CD4-positive, alpha-beta T cell (primary cell): ENCODE results near the gene BTBD2. TPM values are rescaled to one million over a fixed set of nuclear protein-coding genes. Genes with fewer than 3 reads are reported as not detected.

Experiments used
- ATAC-seq: fragments of 200-7000 bp; cut with Tn5 transposase; one replicate; pipeline ENCODE4 v1.10.0; 2022; ENCODE audit warnings: mild to moderate bottlenecking; ENCODE audit not compliant: poor library complexity
- CTCF ChIA-PET: fragments of 350-600 bp; sonication (Branson Sonifier 250); formaldehyde crosslinking; loops from one replicate; lab custom pipeline; 2021; ENCODE audit warnings: antibody characterized with exemption, inconsistent platforms; lab: Charles Lee
- POLR2A ChIA-PET: fragments of 350-600 bp; sonication (Branson Sonifier 250); formaldehyde crosslinking; loops from one replicate; lab custom pipeline; 2021; ENCODE audit warnings: antibody characterized with exemption, inconsistent platforms; lab: Charles Lee
- DNase-seq, 14 experiments: peaks; one replicate each; pipeline ENCODE4 v3.0.0-alpha.2; 2013 to 2020; ENCODE audit warnings: mixed read lengths in 2 of 14
- H3K27ac ChIP-seq, 2 donors: one replicate each; pipeline versions ENCODE4 v1.5.1 to v1.7.0; 2013; ENCODE audit warnings: low read length in 2 of 2, low read depth in 1 of 2, mild to moderate bottlenecking in 1 of 2
- H3K27me3 ChIP-seq, 2 experiments: 1 replicate in 1 of 2; 2 replicates in 1 of 2; pipeline versions ENCODE4 v1.6.1 to v1.7.0; 2013; ENCODE audit warnings: low read length in 2 of 2, control low read depth in 1 of 2, mild to moderate bottlenecking in 1 of 2, moderate library complexity in 1 of 2; ENCODE audit not compliant: insufficient read depth in 2 of 2, control insufficient read depth in 1 of 2
- H3K36me3 ChIP-seq: one replicate; pipeline ENCODE4 v1.6.1; 2013; ENCODE audit warnings: low read length, control low read depth; ENCODE audit not compliant: insufficient read depth
- H3K4me1 ChIP-seq: one replicate; pipeline ENCODE4 v1.6.1; 2013; ENCODE audit warnings: low read length, control low read depth; ENCODE audit not compliant: insufficient read depth
- H3K4me3 ChIP-seq: one replicate; pipeline ENCODE4 v1.5.1; 2013; ENCODE audit warnings: mild to moderate bottlenecking, low read length, moderate library complexity
- H3K9me3 ChIP-seq, 2 experiments: 1 replicate in 1 of 2; 2 replicates in 1 of 2; pipeline versions ENCODE4 v1.6.1 to v1.7.0; 2013; ENCODE audit warnings: low read length in 2 of 2, mild to moderate bottlenecking in 2 of 2, control low read depth in 1 of 2, moderate library complexity in 1 of 2; ENCODE audit not compliant: control insufficient read depth in 1 of 2, insufficient read depth in 1 of 2
- H3K27ac Mint-ChIP-seq: one replicate; pipeline ENCODE4 v1.8.0; 2020; ENCODE audit warnings: mixed read lengths
- H3K27me3 Mint-ChIP-seq: one replicate; pipeline ENCODE4 v1.8.0; 2021; ENCODE audit warnings: mixed read lengths
- H3K36me3 Mint-ChIP-seq: one replicate; pipeline ENCODE4 v1.8.0; 2021; ENCODE audit warnings: low read depth, mixed read lengths
- H3K4me1 Mint-ChIP-seq: one replicate; pipeline ENCODE4 v1.8.0; 2021; ENCODE audit warnings: low read depth, mixed read lengths
- H3K4me3 Mint-ChIP-seq: one replicate; pipeline ENCODE4 v1.8.0; 2020; ENCODE audit warnings: mild to moderate bottlenecking, mixed read lengths
- H3K9me3 Mint-ChIP-seq: one replicate; pipeline ENCODE4 v1.8.0; 2020; ENCODE audit warnings: mixed read lengths
- CTCF ChIP-seq: fragments of 200-600 bp; IDR thresholded peaks from one replicate; pipeline ENCODE4 v1.8.0; 2022; ENCODE audit warnings: antibody characterized with exemption, mild to moderate bottlenecking
- intact Hi-C, 2 experiments: fragments of 100-400 bp; cut with DNase I in 1 of 2; cut with micrococcal nuclease in 1 of 2; formaldehyde crosslinking; loops; one replicate each; pipeline versions ENCODE4 v1.15.1 to v1.9.0; 2023 to 2025; cut with DNase I, micrococcal nuclease
- total RNA-seq, 174 experiments: library from RNA in 2 of 174; stranded (reverse) in 2 of 174; gene quantifications; one replicate each; pipeline ENCODE4 v1.2.3 and lab custom pipeline; 2021 to 2026

BTBD2 gene
- total RNA-seq, 2 experiments from 2014 or later, result 44.4 to 44.9 TPM

GRCh38 chr19:1953037-1953436 lies 62.5 kb downstream of the BTBD2 start:
- DNase-seq (no peak), ATAC-seq (no peak)
- H3K36me3 ChIP-seq, result peaks cover 41% of the 10 kb centered on the region
- Mint-ChIP-seq H3K4me1 (peaks cover 17% of the 10 kb centered on the region), H3K4me3 (no peak overlapping the region), H3K27me3 (no peaks in the 10 kb centered on the region), H3K9me3 (no peaks in the 10 kb centered on the region), H3K36me3 (peaks cover 36% of the 10 kb centered on the region), H3K27ac (peak overlapping the region; percentile 44)
- no peak for TF ChIP-seq CTCF
- H3K9me3 ChIP-seq, result no peaks in the 10 kb centered on the region
- H3K4me3 ChIP-seq, result no peak overlapping the region
- no peaks in the 10 kb centered on the region for H3K27me3 ChIP-seq
- H3K27ac ChIP-seq, result no peak overlapping the region
- H3K4me1 ChIP-seq, result peaks cover 60% of the 10 kb centered on the region
- ChIA-PET CTCF (no interaction called here), POLR2A (no interaction called here)
- intact Hi-C loops, result no loop called here

- Histone ChIP-seq H3K4me1 (peaks cover 61% of the 10 kb centered on the region), H3K27me3 (no peaks in the 10 kb centered on the region), H3K4me3 (no peak overlapping the region), H3K36me3 (peaks cover 41% of the 10 kb centered on the region), H3K27ac (no peak overlapping the region), H3K9me3 (no peaks in the 10 kb centered on the region)
- Mint-ChIP-seq H3K9me3 (no peaks in the 10 kb centered on the region), H3K27me3 (no peaks in the 10 kb centered on the region), H3K36me3 (peaks cover 36% of the 10 kb centered on the region), H3K4me1 (peaks cover 17% of the 10 kb centered on the region), H3K27ac (peak overlapping the region; percentile 44), H3K4me3 (no peak overlapping the region)
- POLR2A ChIA-PET, result interaction anchor here (0.7 kb wide), 1 partner anchor 199 kb away, joined by 3 read pairs; no protein-coding TSS in a partner anchor
- DNase-seq, result no peak
- TF ChIP-seq CTCF, result no peak
- ATAC-seq, result no peak
- CTCF ChIA-PET, result no interaction called here
- intact Hi-C loops, result no loop called here
These were observed 62.9 kb downstream of the BTBD2 start for GRCh38 chr19:1952635-1953034.

- POLR2A ChIA-PET, result no interaction called here
- H3K9me3 ChIP-seq, result no peaks in the 10 kb centered on the region
- H3K4me1 ChIP-seq, result peaks cover 55% of the 10 kb centered on the region
- CTCF ChIA-PET, result no interaction called here
- peaks cover 15% of the 10 kb centered on the region for H3K4me1 Mint-ChIP-seq
- no peak overlapping the region for H3K4me3 ChIP-seq
- no peak overlapping the region for H3K4me3 Mint-ChIP-seq
- no peak for DNase-seq
- no peak for TF ChIP-seq CTCF
- H3K27ac Mint-ChIP-seq, result no peak overlapping the region
- H3K27ac ChIP-seq, result no peak overlapping the region
- no peak for ATAC-seq
- no peaks in the 10 kb centered on the region for H3K27me3 Mint-ChIP-seq
- H3K36me3 Mint-ChIP-seq, result peaks cover 33% of the 10 kb centered on the region
- H3K27me3 ChIP-seq, result no peaks in the 10 kb centered on the region
- intact Hi-C loops, result no loop called here
- H3K9me3 Mint-ChIP-seq, result no peaks in the 10 kb centered on the region
- peaks cover 46% of the 10 kb centered on the region for H3K36me3 ChIP-seq
These were observed 64.9 kb downstream of the BTBD2 start for GRCh38 chr19:1950640-1951039.
